Amniotic stem cell (primary cell): Measurements from ENCODE around the gene CHCHD5.

ENCODE experiments used
- DNase-seq: peaks from one replicate; lab custom pipeline; 2025; lab: John Stamatoyannopoulos, UW

CHCHD5 gene

DNA sequence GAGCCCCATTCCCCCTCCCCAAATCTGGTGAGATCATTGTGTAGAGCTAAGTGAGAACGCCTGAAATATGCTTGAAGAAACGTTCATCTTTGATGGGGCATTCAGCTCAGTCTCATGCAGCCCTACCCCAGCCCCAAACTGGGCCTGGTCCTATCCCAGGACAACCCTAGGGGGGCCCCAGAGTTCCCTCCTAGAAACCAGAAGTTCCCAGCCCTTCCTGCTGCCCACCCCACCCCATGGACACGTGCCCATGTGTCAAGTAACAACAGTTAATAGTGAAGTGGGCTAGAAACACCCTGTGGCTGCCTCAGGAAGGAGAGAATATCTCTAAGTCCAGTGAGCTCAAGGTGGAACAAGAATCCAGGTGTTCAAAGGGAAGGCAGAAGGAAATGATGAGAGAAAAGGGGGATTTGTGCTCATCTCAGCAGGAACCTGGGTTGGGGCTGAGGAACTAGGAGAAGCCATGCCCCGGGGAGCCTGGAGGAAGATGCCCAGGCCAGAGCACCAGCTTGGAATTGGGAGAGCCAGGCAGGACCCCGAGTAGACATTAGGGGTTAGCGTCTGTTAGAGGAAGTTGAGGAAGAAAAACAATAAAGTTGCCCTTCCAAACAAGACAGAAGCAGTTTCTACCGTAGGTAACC, 41.2 kb downstream of the CHCHD5 start:
- DNase-seq, result no peak

DNA sequence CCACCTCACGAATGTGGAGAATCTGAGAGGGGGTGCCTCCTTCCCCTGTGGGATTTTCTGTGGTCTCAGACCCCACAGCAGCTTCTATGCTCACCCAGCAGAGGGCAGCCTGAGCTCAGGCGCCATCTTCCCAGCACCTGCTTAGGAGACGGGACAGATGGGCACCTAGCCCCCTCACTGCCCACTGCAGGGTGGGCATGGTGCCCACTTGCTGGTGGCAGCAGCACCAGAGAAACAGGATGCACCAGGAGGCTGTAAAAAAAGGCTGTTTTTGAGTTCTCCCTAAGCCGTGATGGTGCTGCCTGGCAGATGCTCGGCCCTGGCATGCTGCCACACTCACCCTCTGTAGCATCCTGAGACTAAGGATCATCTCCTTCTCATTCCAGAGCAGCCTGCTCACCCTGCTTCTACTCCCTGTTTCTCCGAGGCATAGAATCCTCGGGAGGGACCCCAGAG, 42.2 kb downstream of the CHCHD5 start:
- DNase-seq, result peak; percentile 31

GRCh38 chr2:112627060-112628040, 42.9 kb downstream of the CHCHD5 start:
- DNase-seq, result peak; percentile 84

DNA sequence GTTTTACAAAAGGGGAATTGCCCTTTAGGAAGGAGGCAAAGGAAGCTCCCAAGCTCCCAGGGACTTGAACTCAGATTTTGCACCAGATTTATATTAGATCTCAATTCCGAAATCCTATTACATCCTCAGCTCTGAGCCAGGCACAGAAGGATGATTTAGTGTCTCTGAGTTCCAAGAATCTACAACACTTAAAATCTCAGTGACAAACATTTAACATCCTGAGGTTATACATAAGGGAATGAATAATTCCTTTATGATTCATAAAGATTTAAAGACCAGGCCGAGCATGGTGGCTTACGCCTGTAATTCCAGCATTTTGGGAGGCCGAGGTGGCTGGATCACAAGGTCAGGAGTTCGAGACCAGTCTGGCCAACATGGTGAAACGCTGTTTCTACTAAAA, 44.8 kb downstream of the CHCHD5 start:
- DNase-seq, result no peak

GRCh38 chr2:112629823-112630222, 45.4 kb downstream of the CHCHD5 start:
- DNase-seq, result no peak

DNA sequence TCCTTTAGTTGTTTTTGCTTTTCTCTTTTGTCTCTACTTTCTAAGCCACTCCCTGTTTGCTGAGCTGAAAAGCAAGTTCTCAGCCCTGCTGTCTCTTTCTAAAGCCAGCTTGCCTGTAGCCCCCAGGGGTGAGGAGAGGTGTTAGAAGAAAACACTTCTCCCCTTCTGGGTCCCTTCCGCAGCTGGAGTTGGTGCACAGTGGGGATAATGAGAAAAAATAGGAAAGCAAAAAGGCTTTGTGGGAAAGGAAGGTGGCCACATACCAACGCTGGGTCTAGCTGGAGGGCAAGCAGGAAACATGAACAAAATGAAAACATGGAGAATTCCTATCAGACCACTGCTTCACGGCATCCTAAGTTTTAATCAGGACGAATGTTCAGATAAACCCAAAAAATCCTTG, 45.9 kb downstream of the CHCHD5 start:
- no peak for DNase-seq

GRCh38 chr2:112633708-112634107, 49.3 kb downstream of the CHCHD5 start:
- no peak for DNase-seq

DNA sequence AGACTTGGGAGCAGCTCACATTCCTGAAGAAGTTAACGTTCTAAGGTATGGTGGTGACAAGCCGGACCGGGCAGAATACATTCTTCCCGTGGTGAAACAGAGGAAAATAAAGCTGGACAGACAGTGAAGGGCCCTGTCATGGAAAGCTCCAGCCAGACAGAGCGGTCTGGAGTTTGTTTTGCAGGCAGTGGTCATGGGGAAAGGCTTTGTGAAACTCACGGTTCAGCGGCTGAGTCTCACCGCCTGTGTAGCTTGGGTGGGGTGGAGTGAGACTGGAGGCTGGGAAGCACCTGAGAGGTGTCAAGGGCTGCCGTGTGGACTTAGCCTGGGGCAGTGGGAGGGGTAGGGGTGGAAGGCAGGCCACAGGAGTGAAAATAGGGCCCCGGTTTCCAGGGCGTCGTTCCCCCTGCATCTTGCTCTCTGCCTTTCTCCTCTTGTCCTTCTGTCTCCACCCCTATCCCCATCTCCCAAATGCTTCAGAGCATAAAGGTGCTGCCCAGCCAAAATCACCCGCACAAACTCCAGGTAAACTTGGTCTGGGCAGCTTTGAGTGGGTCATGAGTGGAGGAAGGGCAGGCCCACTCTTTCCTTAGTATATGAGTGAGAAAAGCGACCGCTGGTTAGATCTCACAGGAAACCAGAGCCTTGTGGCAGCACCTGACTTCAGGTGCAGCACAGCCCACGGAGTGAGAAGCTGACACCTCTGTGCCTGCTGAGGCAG, 49.9 kb downstream of the CHCHD5 start:
- DNase-seq, result no peak

- no peak for DNase-seq
Measured at GRCh38 chr2:112634874-112635157, 50.4 kb downstream of the CHCHD5 start.

GRCh38 chr2:112636605-112637288, 52.3 kb downstream of the CHCHD5 start:
- no peak for DNase-seq

DNA sequence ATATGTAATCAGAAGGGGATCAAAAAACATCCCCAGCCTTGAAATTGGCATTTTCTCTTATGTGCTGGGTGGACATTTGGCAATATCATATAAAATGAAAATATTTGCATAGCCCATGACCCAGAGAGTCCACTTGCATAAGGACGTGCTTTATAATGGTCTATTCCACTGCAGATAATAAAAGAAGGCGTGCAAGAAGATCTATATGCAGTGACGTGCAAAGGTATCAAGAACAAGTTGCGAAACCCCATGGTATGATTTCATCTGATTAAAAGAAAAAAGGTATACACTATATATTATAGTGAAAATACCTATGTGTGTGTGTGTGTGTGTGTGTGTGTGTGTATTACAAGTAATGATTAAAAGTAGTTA, 52.9 kb downstream of the CHCHD5 start:
- DNase-seq, result no peak
